Sigmoid colon (tissue), 4 donors: ENCODE measurements around the gene JOSD2.

Source experiments
- CTCF ChIP-seq, 4 experiments: fragments of 450-650 bp in 3 of 4; fragments of 200-600 bp in 1 of 4; IDR thresholded peaks; one replicate each; pipeline ENCODE4 v1.5.1; 2016 to 2019; ENCODE audit warnings: antibody characterized with exemption in 4 of 4, mild to moderate bottlenecking in 3 of 4, moderate library complexity in 2 of 4
- POLR2AphosphoS5 ChIP-seq, 4 donors: sonication (generic); formaldehyde crosslinking; IDR thresholded peaks; one replicate each; pipeline ENCODE4 v1.6.1; 2017; ENCODE audit warnings: antibody characterized with exemption in 4 of 4

- TF ChIP-seq POLR2AphosphoS5 (IDR thresholded peaks at IDR 0.05) (no peak), CTCF (IDR thresholded peaks at IDR 0.05) (no peak)
Measured at GRCh38 chr19:50477751-50478515, 33.1 kb downstream of the JOSD2 start.
